Measurements from ENCODE around the gene PTPRN2. TPM values are rescaled to one million over a fixed set of nuclear protein-coding genes. Genes with fewer than 3 reads are reported as not detected.

The PTPRN2 gene
- total and polyA plus RNA-seq, 4 donors, result 18.1 to 69.9 (median 50.4) TPM

DNA sequence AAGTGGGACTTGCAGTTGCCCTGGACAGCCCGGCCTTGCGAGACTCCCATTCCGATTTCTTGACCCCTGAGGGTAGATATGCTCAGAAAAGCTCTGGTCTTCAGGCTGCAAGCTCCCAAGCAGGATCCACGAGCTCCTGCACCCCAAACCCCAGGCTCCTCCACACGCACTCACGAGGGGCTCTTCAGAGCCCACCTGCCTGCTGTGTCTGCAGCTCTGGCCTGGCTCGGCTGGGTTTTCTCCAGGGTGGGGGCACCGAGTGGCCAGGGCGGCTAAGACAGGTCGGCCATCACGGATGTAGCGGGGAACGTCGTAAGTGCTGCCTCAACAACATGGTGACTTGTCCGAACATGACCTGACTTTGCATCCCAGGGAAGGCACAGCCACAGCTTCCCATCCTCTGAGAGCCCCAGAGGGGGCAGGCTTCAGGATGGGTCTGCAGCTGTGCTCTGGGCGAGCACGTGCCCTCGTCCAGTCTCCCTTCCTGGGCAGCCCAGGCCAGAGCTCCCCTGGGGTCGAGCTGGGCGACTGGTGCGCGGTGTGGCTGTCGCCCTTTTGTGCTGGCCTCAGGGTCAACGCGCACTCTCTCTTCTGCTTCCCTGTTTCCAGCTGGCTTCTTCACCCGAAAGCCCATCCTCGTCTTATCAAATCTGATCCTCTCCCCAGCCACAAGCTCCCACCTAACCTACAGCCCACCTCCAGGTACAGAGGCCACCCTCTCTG lies 835.5 kb downstream of the PTPRN2 start:
- DNase-seq (ENCODE audit: low read depth in 4 of 6, low spot score in 6 of 6), result no peak
- Histone ChIP-seq H3K4me1 (ENCODE audit: control insufficient read depth, insufficient read depth, low read length) (peaks cover 15% of the 10 kb centered on the region), H3K27me3 (ENCODE audit: control insufficient read depth, insufficient read depth, low read length) (no peaks in the 10 kb centered on the region), H3K9me3 (ENCODE audit: control insufficient read depth, insufficient read depth, low read length) (no peaks in the 10 kb centered on the region), H3K36me3 (ENCODE audit: control insufficient read depth, insufficient read depth, low read length) (no peaks in the 10 kb centered on the region), H3K4me3 (ENCODE audit: low read depth, low read length) (no peak overlapping the region), H3K27ac (ENCODE audit: low read depth, low read length) (no peak overlapping the region)
- WGBS (ENCODE audit: insufficient coverage), result 87% methylated on average over 27 of the region's 27 CpGs

GRCh38 chr7:157751406-157751805 lies 836.2 kb downstream of the PTPRN2 start:
- H3K36me3 ChIP-seq (ENCODE audit: control insufficient read depth, insufficient read depth, low read length), result no peaks in the 10 kb centered on the region
- H3K4me1 ChIP-seq (ENCODE audit: control insufficient read depth, insufficient read depth, low read length), result peaks cover 15% of the 10 kb centered on the region
- WGBS (ENCODE audit: insufficient coverage), result 38% methylated on average over 5 of the region's 22 CpGs
- peak in 1 of 6 donors; percentile 73 for DNase-seq (ENCODE audit: low read depth in 4 of 6, low spot score in 6 of 6)
- no peaks in the 10 kb centered on the region for H3K9me3 ChIP-seq (ENCODE audit: control insufficient read depth, insufficient read depth, low read length)
- H3K27ac ChIP-seq (ENCODE audit: low read depth, low read length), result no peak overlapping the region
- no peak overlapping the region for H3K4me3 ChIP-seq (ENCODE audit: low read depth, low read length)
- no peaks in the 10 kb centered on the region for H3K27me3 ChIP-seq (ENCODE audit: control insufficient read depth, insufficient read depth, low read length)

DNA sequence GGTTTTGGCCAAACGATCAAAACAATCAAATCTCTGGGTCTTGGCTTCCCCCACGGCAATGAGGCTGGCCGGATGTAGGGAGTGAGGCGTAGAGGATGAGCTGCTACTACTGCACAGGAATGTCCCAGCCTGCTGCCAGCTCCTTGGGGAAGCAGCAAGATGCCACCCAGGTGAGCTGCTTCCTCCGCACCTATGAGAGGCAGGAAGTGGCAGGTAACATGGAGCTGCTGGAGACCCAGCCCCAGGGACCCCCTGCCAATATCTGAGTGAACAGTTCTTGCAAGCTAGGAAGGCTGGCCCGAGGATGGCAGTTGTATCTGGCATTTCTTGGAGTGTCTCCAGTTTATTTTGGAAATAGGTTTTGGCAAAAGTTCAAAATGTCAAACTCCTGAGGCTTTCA lies 837.3 kb downstream of the PTPRN2 start:
- no peak overlapping the region for H3K4me3 ChIP-seq (ENCODE audit: low read depth, low read length)
- H3K27ac ChIP-seq (ENCODE audit: low read depth, low read length), result no peak overlapping the region
- no peaks in the 10 kb centered on the region for H3K9me3 ChIP-seq (ENCODE audit: control insufficient read depth, insufficient read depth, low read length)
- no peaks in the 10 kb centered on the region for H3K27me3 ChIP-seq (ENCODE audit: control insufficient read depth, insufficient read depth, low read length)
- no peaks in the 10 kb centered on the region for H3K36me3 ChIP-seq (ENCODE audit: control insufficient read depth, insufficient read depth, low read length)
- H3K4me1 ChIP-seq (ENCODE audit: control insufficient read depth, insufficient read depth, low read length), result peaks cover 15% of the 10 kb centered on the region
- WGBS (ENCODE audit: insufficient coverage), result 79% methylated on average over 3 of the region's 6 CpGs
- no peak for DNase-seq (ENCODE audit: low read depth in 4 of 6, low spot score in 6 of 6)

DNA sequence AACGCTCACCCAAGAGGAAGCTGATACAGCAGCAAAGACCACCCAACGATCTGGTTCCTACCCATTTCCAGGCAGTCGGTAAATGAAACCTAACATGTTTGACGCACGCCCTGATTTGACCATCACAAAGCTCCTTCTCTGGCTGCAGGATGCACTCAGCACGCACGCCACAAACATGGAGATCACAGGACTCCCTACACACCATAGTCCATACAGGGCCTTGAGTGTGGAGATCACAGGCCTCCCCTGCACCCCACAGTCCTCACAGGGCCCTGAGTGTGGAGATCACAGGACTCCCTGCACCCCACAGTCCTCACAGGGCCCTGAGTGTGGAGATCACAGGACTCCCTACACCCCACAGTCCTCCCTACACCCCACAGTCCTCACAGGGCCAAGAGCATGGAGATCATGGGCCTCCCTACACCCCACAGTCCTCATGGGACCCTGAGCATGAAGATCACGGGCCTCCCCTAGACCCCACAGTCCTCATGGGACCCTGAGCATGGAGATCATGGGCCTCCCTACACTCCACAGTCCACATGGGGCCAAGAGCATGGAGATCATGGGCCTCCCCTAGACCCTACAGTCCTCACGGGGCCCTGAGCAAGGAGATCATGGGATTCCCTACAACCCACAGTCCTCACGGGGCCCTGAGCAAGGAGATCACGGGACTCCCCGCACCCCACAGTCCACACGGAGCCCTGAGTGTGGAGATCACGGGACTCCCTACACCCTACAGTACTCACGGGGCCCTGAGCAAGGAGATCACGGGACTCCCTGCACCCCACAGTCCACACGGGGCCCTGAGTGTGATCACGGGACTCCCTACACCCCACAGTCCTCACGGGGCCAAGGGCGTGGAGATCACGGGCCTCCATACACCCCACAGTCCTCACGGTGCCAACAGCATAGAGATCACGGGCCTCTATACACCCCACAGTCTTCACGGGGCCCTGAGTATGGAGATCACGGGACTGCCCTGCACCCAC lies 841.6 kb downstream of the PTPRN2 start:
- WGBS (ENCODE audit: insufficient coverage), result 91% methylated on average over 19 of the region's 25 CpGs
- Histone ChIP-seq H3K4me1 (ENCODE audit: control insufficient read depth, insufficient read depth, low read length) (peaks cover 5% of the 10 kb centered on the region), H3K9me3 (ENCODE audit: control insufficient read depth, insufficient read depth, low read length) (no peaks in the 10 kb centered on the region), H3K4me3 (ENCODE audit: low read depth, low read length) (no peak overlapping the region), H3K27ac (ENCODE audit: low read depth, low read length) (no peak overlapping the region), H3K27me3 (ENCODE audit: control insufficient read depth, insufficient read depth, low read length) (no peaks in the 10 kb centered on the region), H3K36me3 (ENCODE audit: control insufficient read depth, insufficient read depth, low read length) (peaks cover 4% of the 10 kb centered on the region)
- no peak for DNase-seq (ENCODE audit: low read depth in 4 of 6, low spot score in 6 of 6)

GRCh38 chr7:157744786-157745601 lies 842.6 kb downstream of the PTPRN2 start:
- WGBS (ENCODE audit: insufficient coverage), result 88% methylated on average over 15 of the region's 24 CpGs
- H3K27ac ChIP-seq (ENCODE audit: low read depth, low read length), result no peak overlapping the region
- H3K9me3 ChIP-seq (ENCODE audit: control insufficient read depth, insufficient read depth, low read length), result no peaks in the 10 kb centered on the region
- no peaks in the 10 kb centered on the region for H3K27me3 ChIP-seq (ENCODE audit: control insufficient read depth, insufficient read depth, low read length)
- H3K36me3 ChIP-seq (ENCODE audit: control insufficient read depth, insufficient read depth, low read length), result peaks cover 4% of the 10 kb centered on the region
- H3K4me3 ChIP-seq (ENCODE audit: low read depth, low read length), result no peak overlapping the region
- no peaks in the 10 kb centered on the region for H3K4me1 ChIP-seq (ENCODE audit: control insufficient read depth, insufficient read depth, low read length)
- DNase-seq (ENCODE audit: low read depth in 4 of 6, low spot score in 6 of 6), result no peak

DNA sequence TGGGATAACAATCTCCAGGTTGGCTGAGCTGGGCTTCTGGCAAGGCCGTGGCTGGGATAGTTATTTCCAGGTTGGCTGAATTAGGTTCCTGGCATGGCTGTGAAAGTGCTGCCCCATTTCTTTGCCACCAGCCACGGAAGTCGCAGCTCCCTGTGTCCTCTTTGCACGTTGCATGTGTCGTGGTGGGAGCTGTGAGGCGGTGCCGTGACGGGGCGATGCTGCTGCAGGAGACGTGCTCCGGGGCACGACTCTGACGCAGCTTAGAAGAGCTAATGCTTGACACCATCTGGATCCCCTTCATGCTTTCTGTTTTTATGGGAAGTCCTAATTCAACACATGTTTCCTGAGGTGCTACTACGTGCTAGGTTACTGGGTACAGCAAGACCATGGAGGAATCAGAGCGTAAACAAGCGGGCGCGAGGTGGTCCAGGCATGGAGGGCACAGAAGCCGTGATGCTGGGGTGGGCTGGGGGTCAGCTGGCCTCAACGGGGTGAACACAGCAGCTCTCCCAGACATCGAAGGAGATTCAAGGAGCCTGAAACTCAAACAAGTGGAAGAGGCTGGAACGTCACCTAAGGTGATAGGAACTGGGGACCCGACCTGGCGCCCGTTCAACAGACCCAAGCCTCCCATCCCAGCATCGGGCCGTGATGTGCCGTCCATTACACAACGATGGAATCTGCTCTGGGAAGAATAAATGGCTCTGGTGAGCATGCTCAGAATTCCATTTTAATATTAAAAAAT lies 843.7 kb downstream of the PTPRN2 start:
- WGBS (ENCODE audit: insufficient coverage), result 91% methylated on average over 21 of the region's 29 CpGs
- H3K36me3 ChIP-seq (ENCODE audit: control insufficient read depth, insufficient read depth, low read length), result peaks cover 4% of the 10 kb centered on the region

GRCh38 chr7:157740251-157740798 lies 847.3 kb downstream of the PTPRN2 start:
- Histone ChIP-seq H3K36me3 (ENCODE audit: control insufficient read depth, insufficient read depth, low read length) (peaks cover 11% of the 10 kb centered on the region), H3K4me3 (ENCODE audit: low read depth, low read length) (no peak overlapping the region), H3K4me1 (ENCODE audit: control insufficient read depth, insufficient read depth, low read length) (peaks cover 12% of the 10 kb centered on the region), H3K27ac (ENCODE audit: low read depth, low read length) (no peak overlapping the region), H3K9me3 (ENCODE audit: control insufficient read depth, insufficient read depth, low read length) (no peaks in the 10 kb centered on the region), H3K27me3 (ENCODE audit: control insufficient read depth, insufficient read depth, low read length) (no peaks in the 10 kb centered on the region)
- 97% methylated on average over 19 of the region's 24 CpGs for WGBS (ENCODE audit: insufficient coverage)
- DNase-seq (ENCODE audit: low read depth in 4 of 6, low spot score in 6 of 6), result no peak

More for the DNA sequence above, 843.7 kb downstream of the PTPRN2 start:
- Histone ChIP-seq H3K4me1 (ENCODE audit: control insufficient read depth, insufficient read depth, low read length) (no peaks in the 10 kb centered on the region), H3K27me3 (ENCODE audit: control insufficient read depth, insufficient read depth, low read length) (no peaks in the 10 kb centered on the region), H3K4me3 (ENCODE audit: low read depth, low read length) (no peak overlapping the region), H3K9me3 (ENCODE audit: control insufficient read depth, insufficient read depth, low read length) (no peaks in the 10 kb centered on the region), H3K27ac (ENCODE audit: low read depth, low read length) (no peak overlapping the region)
- DNase-seq (ENCODE audit: low read depth in 4 of 6, low spot score in 6 of 6), result no peak

- no peak overlapping the region for H3K4me3 ChIP-seq (ENCODE audit: low read depth, low read length)
- DNase-seq (ENCODE audit: low read depth in 4 of 6, low spot score in 6 of 6), result no peak
- peaks cover 14% of the 10 kb centered on the region for H3K36me3 ChIP-seq (ENCODE audit: control insufficient read depth, insufficient read depth, low read length)
- H3K27ac ChIP-seq (ENCODE audit: low read depth, low read length), result no peak overlapping the region
- H3K9me3 ChIP-seq (ENCODE audit: control insufficient read depth, insufficient read depth, low read length), result no peaks in the 10 kb centered on the region
- H3K27me3 ChIP-seq (ENCODE audit: control insufficient read depth, insufficient read depth, low read length), result no peaks in the 10 kb centered on the region
- WGBS (ENCODE audit: insufficient coverage), result 92% methylated on average over 5 of the region's 6 CpGs
- H3K4me1 ChIP-seq (ENCODE audit: control insufficient read depth, insufficient read depth, low read length), result peaks cover 16% of the 10 kb centered on the region
Observed at GRCh38 chr7:157739650-157740049, 848.0 kb downstream of the PTPRN2 start.
